IMR-90 (cell line): ENCODE results near the gene SRI. TPM values are rescaled to one million over a fixed set of nuclear protein-coding genes. Genes with fewer than 3 reads are reported as not detected.

ENCODE experiments used
- ATAC-seq: fragments of 200-7000 bp; cut with Tn5 transposase; 2 replicates; pipeline ENCODE4 v1.9.1; 2020; ENCODE audit warnings: low read depth, mild to moderate bottlenecking, moderate library complexity
- BruUV-seq: library from RNA; stranded (reverse); fragments of 400-500 nt; replicated peaks from 2 replicates; lab custom pipeline; 2021; lab: Mats Ljungman, UMichigan
- CTCF ChIA-PET: fragments of 300-600 bp; formaldehyde crosslinking; extraction: SDS; loops from one replicate; lab custom pipeline; 2021; ENCODE audit warnings: antibody characterized with exemption; lab: Yijun Ruan, JAX
- POLR2A ChIA-PET: fragments of 300-600 bp; sonication (Branson Sonifier 250); formaldehyde crosslinking; loops from one replicate; lab custom pipeline; 2022; ENCODE audit warnings: antibody characterized with exemption; ENCODE audit not compliant: unreplicated experiment; lab: Charles Lee
- DNase-seq: peaks from one replicate; pipeline ENCODE4 v3.0.0; 2013
- H2AFZ ChIP-seq: replicated peaks from 2 replicates; pipeline ENCODE3; 2013; ENCODE audit warnings: low read length, mild to moderate bottlenecking; ENCODE audit not compliant: poor library complexity
- H2AK5ac ChIP-seq: 2 replicates; pipeline ENCODE4 v1.6.1; 2013; ENCODE audit warnings: low read depth, low read length, inconsistent platforms
- H2AK9ac ChIP-seq: replicated peaks from 2 replicates; pipeline ENCODE3; 2013; ENCODE audit warnings: mild to moderate bottlenecking, low read depth, low read length, moderate library complexity; ENCODE audit not compliant: poor library complexity
- H2BK120ac ChIP-seq: 2 replicates; pipeline ENCODE4 v1.6.1; 2013; ENCODE audit warnings: low read depth, low read length, inconsistent platforms
- H2BK15ac ChIP-seq: 3 replicates; pipeline ENCODE4 v1.6.1; 2013; ENCODE audit warnings: low read depth, low read length, inconsistent platforms
- H2BK20ac ChIP-seq: 2 replicates; pipeline ENCODE4 v1.6.1; 2013; ENCODE audit warnings: low read depth, mild to moderate bottlenecking, inconsistent platforms, low read length, moderate library complexity
- H2BK5ac ChIP-seq: 2 replicates; pipeline ENCODE4 v1.6.1; 2013; ENCODE audit warnings: mild to moderate bottlenecking, low read depth, low read length, inconsistent platforms; ENCODE audit not compliant: poor library complexity, severe bottlenecking
- H3K14ac ChIP-seq: replicated peaks from 2 replicates; pipeline ENCODE4 v1.6.1; 2013; ENCODE audit warnings: low read depth, low read length, inconsistent platforms
- H3K18ac ChIP-seq: 2 replicates; pipeline ENCODE4 v1.6.1; 2013; ENCODE audit warnings: low read depth, low read length, control low read depth
- H3K23ac ChIP-seq: 2 replicates; pipeline ENCODE4 v1.6.1; 2013; ENCODE audit warnings: low read depth, low read length, inconsistent platforms
- H3K27ac ChIP-seq: 2 replicates; pipeline ENCODE4 v1.5.1; 2013; ENCODE audit warnings: mild to moderate bottlenecking, control low read depth, low read length; ENCODE audit not compliant: insufficient read depth
- H3K27me3 ChIP-seq: 2 replicates; pipeline ENCODE4 v1.6.1; 2013; ENCODE audit warnings: low read length; ENCODE audit not compliant: control insufficient read depth, insufficient read depth
- H3K36me3 ChIP-seq: 2 replicates; pipeline ENCODE4 v1.6.1; 2013; ENCODE audit warnings: low read length, mixed read lengths; ENCODE audit not compliant: control insufficient read depth, insufficient read depth
- H3K4ac ChIP-seq: 2 replicates; pipeline ENCODE4 v1.6.1; 2013; ENCODE audit warnings: low read depth, low read length, inconsistent platforms
- H3K4me1 ChIP-seq: 2 replicates; pipeline ENCODE4 v1.6.1; 2013; ENCODE audit warnings: low read length, mixed read lengths; ENCODE audit not compliant: control insufficient read depth, insufficient read depth
- H3K4me2 ChIP-seq: 2 replicates; pipeline ENCODE4 v1.6.1; 2013; ENCODE audit warnings: low read depth, mild to moderate bottlenecking, control low read depth, low read length, moderate library complexity
- H3K4me3 ChIP-seq: 2 replicates; pipeline ENCODE4 v1.5.1; 2013; ENCODE audit warnings: low read depth, mild to moderate bottlenecking, control low read depth, low read length, moderate library complexity; ENCODE audit not compliant: insufficient read depth
- H3K56ac ChIP-seq: 2 replicates; pipeline ENCODE4 v1.6.1; 2013; ENCODE audit warnings: low read length, inconsistent platforms; ENCODE audit not compliant: insufficient read depth; ENCODE audit errors: extremely low read depth
- H3K79me1 ChIP-seq, 2 experiments: 2 replicates each; pipeline ENCODE4 v1.6.1; 2013; ENCODE audit warnings: low read length in 2 of 2, inconsistent platforms in 1 of 2, low read depth in 1 of 2
- H3K9ac ChIP-seq: 2 replicates; pipeline ENCODE4 v1.6.1; 2013; ENCODE audit warnings: low read depth, low read length, control low read depth
- H3K9me1 ChIP-seq: 2 replicates; pipeline ENCODE4 v1.6.1; 2013; ENCODE audit warnings: low read length, inconsistent platforms; ENCODE audit not compliant: insufficient read depth
- H3K9me3 ChIP-seq: 2 replicates; pipeline ENCODE4 v1.6.1; 2013; ENCODE audit warnings: low read length; ENCODE audit not compliant: control insufficient read depth, insufficient read depth
- H4K20me1 ChIP-seq: 2 replicates; pipeline ENCODE4 v1.6.1; 2013; ENCODE audit warnings: low read length, inconsistent platforms; ENCODE audit not compliant: insufficient read depth
- H4K5ac ChIP-seq: 2 replicates; pipeline ENCODE4 v1.6.1; 2013; ENCODE audit warnings: mild to moderate bottlenecking, low read depth, low read length, control low read depth
- H4K8ac ChIP-seq, 2 experiments: 2 replicates each; pipeline ENCODE4 v1.6.1; 2013; ENCODE audit warnings: low read depth in 2 of 2, low read length in 2 of 2, control low read depth in 1 of 2, inconsistent platforms in 1 of 2
- H4K91ac ChIP-seq: 2 replicates; pipeline ENCODE4 v1.6.1; 2013; ENCODE audit warnings: low read depth, low read length, inconsistent platforms; ENCODE audit not compliant: insufficient read depth
- BHLHE40 ChIP-seq: fragments of 150-350 bp; IDR thresholded peaks from 2 replicates; pipeline ENCODE4 v1.6.1; 2016; ENCODE audit warnings: mild to moderate bottlenecking, low read depth, low read length
- CEBPB ChIP-seq: IDR thresholded peaks from 2 replicates; pipeline ENCODE4 v1.6.1; 2012; ENCODE audit warnings: low read depth, low read length, improper control_type of control experiment
- ELK1 ChIP-seq: fragments of 150-350 bp; IDR thresholded peaks from 2 replicates; pipeline ENCODE4 v1.6.1; 2016; ENCODE audit warnings: low read depth, mild to moderate bottlenecking, low read length, moderate library complexity, borderline replicate concordance
- MAZ ChIP-seq: IDR thresholded peaks from 2 replicates; pipeline ENCODE4 v1.6.1; 2012; ENCODE audit warnings: low read depth, mild to moderate bottlenecking, low read length, improper control_type of control experiment, moderate library complexity, borderline replicate concordance
- MXI1 ChIP-seq: IDR thresholded peaks from 2 replicates; pipeline ENCODE4 v1.6.1; 2012; ENCODE audit warnings: low read depth, mild to moderate bottlenecking, low read length, moderate library complexity, borderline replicate concordance
- NFE2L2 ChIP-seq: fragments of 150-350 bp; IDR thresholded peaks from 2 replicates; pipeline ENCODE4 v1.6.1; 2016; ENCODE audit warnings: low read depth, mild to moderate bottlenecking, low read length
- RFX5 ChIP-seq: IDR thresholded peaks from 2 replicates; pipeline ENCODE4 v1.8.0; 2012; ENCODE audit warnings: low read depth, mild to moderate bottlenecking, low read length, moderate library complexity
- SMC3 ChIP-seq: fragments of 150-350 bp; IDR thresholded peaks from 2 replicates; pipeline ENCODE4 v1.6.1; 2016; ENCODE audit warnings: low read depth, mild to moderate bottlenecking, antibody characterized with exemption, low read length, moderate library complexity
- whole genome bisulfite sequencing, 2 experiments: methylation state at CpG; one replicate each; pipeline versions ENCODE4 v1.1.5 to v1.1.7; 2013; ENCODE audit warnings: missing lambda C conversion rate in 2 of 2; ENCODE audit not compliant: insufficient read length in 1 of 2; ENCODE audit errors: extremely low coverage in 2 of 2; 5-methylcytosine and 5-hydroxymethylcytosine counted together
- dilution Hi-C: fragments of 300-500 bp; cut with HindIII; formaldehyde crosslinking; loops from one replicate; pipeline ENCODE4 v1.14.3; 2018; ENCODE audit warnings: low sequenced_read_pairs; ENCODE audit not compliant: unreplicated experiment
- in situ Hi-C: fragments of 300-500 bp; cut with MboI; formaldehyde crosslinking; loops from 3 replicates; pipeline ENCODE4 v1.14.3; 2019; ENCODE audit warnings: low sequenced_read_pairs, inconsistent platforms, mixed read lengths
- intact Hi-C: fragments of 100-400 bp; cut with micrococcal nuclease; formaldehyde crosslinking; loops from 2 replicates; pipeline ENCODE4 v1.10.0; 2022
- polyA plus RNA-seq, 3 experiments: library from polyadenylated mRNA; depleted of rRNA; stranded (reverse); fragments of >200 nt; gene quantifications; 2 replicates each; pipeline ENCODE4 v1.2.3, GENCODE V29; 2012; ENCODE audit warnings: low replicate concordance in 1 of 3
- total RNA-seq: library from RNA; depleted of rRNA; stranded (reverse); fragments of >200 nt; gene quantifications from 2 replicates; pipeline ENCODE4 v1.2.3, GENCODE V29; 2012

The SRI gene
- total and polyA plus RNA-seq, 2 of the 4 experiments (the other 2 are of a cell fraction): 83.3 to 115 TPM

DNA sequence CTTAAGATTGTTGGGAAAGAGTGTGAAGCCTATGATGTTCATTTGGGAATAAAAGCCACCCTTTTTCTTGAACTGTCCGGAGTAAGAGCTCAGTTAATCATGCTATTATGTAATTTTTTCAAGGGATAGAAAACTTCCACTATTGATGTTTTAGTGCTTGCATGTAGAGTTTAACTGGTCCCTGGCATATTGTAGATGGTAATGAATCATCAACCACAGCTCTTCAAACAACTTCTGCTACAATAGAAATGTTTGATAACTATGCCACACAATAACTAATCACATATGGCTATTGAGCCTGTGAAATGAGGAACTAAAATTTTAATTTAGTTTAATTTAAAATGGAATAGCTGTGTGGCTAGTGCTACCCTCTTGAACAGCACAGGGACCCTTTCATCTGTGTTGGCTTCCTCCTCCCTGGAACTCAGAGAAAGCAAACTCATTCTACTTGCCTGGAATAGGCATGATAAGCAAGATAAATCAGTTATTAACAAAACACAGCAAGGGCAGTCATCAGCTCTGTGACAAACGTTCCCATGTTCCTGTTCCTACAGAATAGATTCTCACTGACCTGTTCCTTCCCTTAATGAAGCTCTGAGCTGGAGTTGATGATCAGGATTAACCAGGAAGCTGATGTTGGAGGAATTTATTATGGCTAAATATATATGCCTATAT is 4.9 kb upstream of the SRI start:
- Histone ChIP-seq H3K36me3 (no peaks in the 10 kb centered on the region), H3K23ac (no peak overlapping the region), H3K4ac (no peak overlapping the region), H2AFZ (no peak overlapping the region), H2BK120ac (no peak overlapping the region), H4K8ac (no peak overlapping the region), H2BK5ac (no peak overlapping the region), H3K27ac (no peak overlapping the region), H3K4me2 (no peak overlapping the region), H3K14ac (no peak overlapping the region), H2AK5ac (no peak overlapping the region), H3K9ac (no peak overlapping the region), H3K4me1 (no peaks in the 10 kb centered on the region), H2BK20ac (no peak overlapping the region), H4K91ac (no peak overlapping the region), H4K5ac (no peak overlapping the region), H3K56ac (no peak overlapping the region), H3K27me3 (no peaks in the 10 kb centered on the region), H3K18ac (no peak overlapping the region), H2AK9ac (no peak overlapping the region), H3K9me3 (no peaks in the 10 kb centered on the region), H3K4me3 (no peak overlapping the region), H2BK15ac (no peak overlapping the region), H3K79me1 (no peaks in the 10 kb centered on the region), H4K20me1 (no peaks in the 10 kb centered on the region), H3K9me1 (no peaks in the 10 kb centered on the region)
- dilution Hi-C loops (no loop called here), intact Hi-C loops (no loop called here), in situ Hi-C loops (no loop called here)
- ChIA-PET POLR2A (no interaction called here), CTCF (no interaction called here)
- ATAC-seq: no peak
- peak; percentile 43 for DNase-seq
- BruUV-seq: no TSS peak
- TF ChIP-seq MXI1 (no peak), BHLHE40 (no peak), ELK1 (no peak), RFX5 (no peak), MAZ (no peak), SMC3 (no peak), NFE2L2 (no peak), CEBPB (no peak)
- no CpG with 5 or more reads among the region's 2 CpGs for WGBS, 2 experiments
